Spleen (tissue), 11 donors: ENCODE data around the gene DCTN3. TPM values are rescaled to one million over a fixed set of nuclear protein-coding genes. Genes with fewer than 3 reads are reported as not detected.

Experiments
- DNase-seq: peaks from one replicate; pipeline ENCODE4 v3.0.0-alpha.2; 2020
- H3K27ac ChIP-seq, 8 donors: fragments of 200-600 bp; sonication (generic) in 7 of 8; 1 replicate in 4 of 8; 2 replicates in 4 of 8; pipeline versions ENCODE4 v1.5.0 to v1.8.0; 2016 to 2021; ENCODE audit warnings: inconsistent platforms in 4 of 8, mild to moderate bottlenecking in 4 of 8, moderate library complexity in 1 of 8
- H3K27me3 ChIP-seq, 7 donors: fragments of 200-600 bp; sonication (generic) in 6 of 7; replicated peaks in 1 of 7; 1 replicate in 4 of 7; 2 replicates in 3 of 7; pipeline versions ENCODE4 v1.5.0 to v1.8.0; 2016 to 2021; ENCODE audit warnings: inconsistent platforms in 3 of 7, mild to moderate bottlenecking in 1 of 7
- H3K36me3 ChIP-seq, 6 donors: fragments of 200-600 bp; sonication (generic) in 5 of 6; 1 replicate in 4 of 6; 2 replicates in 2 of 6; pipeline versions ENCODE4 v1.5.0 to v1.8.0; 2016 to 2021; ENCODE audit warnings: inconsistent platforms in 2 of 6
- H3K4me1 ChIP-seq, 6 donors: fragments of 200-600 bp; sonication (generic) in 5 of 6; 1 replicate in 3 of 6; 2 replicates in 3 of 6; pipeline versions ENCODE4 v1.5.0 to v1.8.0; 2016 to 2021; ENCODE audit warnings: inconsistent platforms in 3 of 6
- H3K4me3 ChIP-seq, 8 donors: fragments of 200-600 bp; sonication (generic) in 7 of 8; 1 replicate in 4 of 8; 2 replicates in 4 of 8; pipeline versions ENCODE4 v1.5.0 to v1.8.0; 2016 to 2021; ENCODE audit warnings: inconsistent platforms in 4 of 8, mild to moderate bottlenecking in 4 of 8, moderate library complexity in 2 of 8
- H3K9me3 ChIP-seq, 8 donors: fragments of 200-600 bp; sonication (generic) in 7 of 8; 1 replicate in 4 of 8; 2 replicates in 4 of 8; pipeline versions ENCODE4 v1.5.0 to v1.8.0; 2016 to 2021; ENCODE audit warnings: inconsistent platforms in 4 of 8
- POLR2A ChIP-seq, 3 donors: fragments of 450-650 bp; IDR thresholded peaks; one replicate each; pipeline ENCODE4 v1.5.1; 2017; ENCODE audit warnings: antibody characterized with exemption in 3 of 3, mild to moderate bottlenecking in 1 of 3
- POLR2AphosphoS5 ChIP-seq, 3 donors: sonication (generic); formaldehyde crosslinking; IDR thresholded peaks; one replicate each; pipeline ENCODE4 v1.5.1; 2017; ENCODE audit warnings: antibody characterized with exemption in 3 of 3
- WGBS, 5 donors: extraction: QIAGEN DNeasy Blood & Tissue Kit in 3 of 5; methylation state at CpG; one replicate each; pipeline versions ENCODE4 v1.1.5 to v1.1.7; 2013 to 2018; 5-methylcytosine and 5-hydroxymethylcytosine counted together
- intact Hi-C: fragments of 100-400 bp; cut with DNase I; formaldehyde crosslinking; loops from one replicate; pipeline ENCODE4 v1.15.0; 2023; ENCODE audit warnings: low total_unique reads
- polyA plus RNA-seq, 3 donors: library from polyadenylated mRNA; stranded (reverse); fragments of 200-250 nt; gene quantifications; one replicate each; pipeline ENCODE4 v1.2.1, GENCODE V29; 2013
- total RNA-seq, 7 donors: library from RNA; depleted of rRNA in 3 of 7; stranded (reverse); fragments of >200 nt in 3 of 7; fragmentation: NEBNext Ultra II Directional in 4 of 7; extraction: Animal tissue kit (Norgen Biotek cat#: 25700) in 4 of 7; gene quantifications; one replicate each; pipeline versions ENCODE4 v1.1.0 to v1.2.1, GENCODE V29; 2016 to 2021
- TF ChIP-seq, protein P1 (sequence below), 11 experiments: fragments of 200-600 bp in 7 of 11; fragments of 450-650 bp in 4 of 11; sonication (generic) in 4 of 11; IDR thresholded peaks in 8 of 11; conservative IDR thresholded peaks in 3 of 11; 1 replicate in 7 of 11; 2 replicates in 4 of 11; pipeline versions ENCODE4 v1.4.0 to v1.8.0; 2016 to 2021; ENCODE audit warnings: antibody characterized with exemption in 11 of 11, inconsistent platforms in 4 of 11, mild to moderate bottlenecking in 1 of 11
- donor health status: healthy with polysubstance abuse.
- donor health status: DM: no; HTN: no; CAD: no; lungs with moderate emphysema.
- donor health status: DM: no; HTN: no; CAD: no.
- donor health status: Bipolar disorder and iron deficiency.
- donor health status: healthy.
- donor health status: DM: no; HTN: no; CAD: no.
- donor health status: DM: yes; HTN: yes; CAD: no.

Gene DCTN3
- total and polyA plus RNA-seq, 10 donors, result 43.8 to 79.8 (median 56.7) TPM

DNA sequence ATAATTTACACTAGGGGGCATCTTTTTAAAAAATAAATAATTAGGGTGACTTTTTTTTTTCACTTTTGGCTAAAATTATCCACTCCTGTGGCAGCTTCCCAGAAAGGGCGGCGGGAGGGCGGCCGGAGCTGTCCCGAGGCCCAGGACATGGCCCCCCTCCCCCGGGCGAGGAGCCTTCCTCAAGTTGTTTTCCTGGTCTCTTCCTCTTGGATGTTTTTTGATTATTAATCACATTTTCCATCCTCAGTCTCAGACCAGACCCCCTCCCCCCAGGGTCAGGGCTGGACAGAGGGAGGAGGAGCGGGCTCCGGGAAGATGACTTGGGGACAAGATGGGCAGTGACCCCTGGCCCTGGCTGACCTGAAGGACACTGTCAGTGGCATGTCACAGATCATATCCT lies 26.1 kb downstream of the DCTN3 start:
- Histone ChIP-seq H3K9me3 (no peaks in the 10 kb centered on the region), H3K27me3 (peaks cover 0 to 60% (median 47%) of the 10 kb centered on the region in 7 donors), H3K27ac (peak overlapping the region in 5 of 8 donors; percentile 56 to 69 (median 60)), H3K4me1 (peaks cover 22 to 55% (median 37%) of the 10 kb centered on the region in 6 donors), H3K36me3 (no peaks in the 10 kb centered on the region), H3K4me3 (no peak overlapping the region)
- TF ChIP-seq POLR2A (IDR thresholded peaks at IDR 0.05) (no peak), POLR2AphosphoS5 (IDR thresholded peaks at IDR 0.05) (peak in 1 of 3 donors; percentile 62)
- TF ChIP-seq, protein P1, sequence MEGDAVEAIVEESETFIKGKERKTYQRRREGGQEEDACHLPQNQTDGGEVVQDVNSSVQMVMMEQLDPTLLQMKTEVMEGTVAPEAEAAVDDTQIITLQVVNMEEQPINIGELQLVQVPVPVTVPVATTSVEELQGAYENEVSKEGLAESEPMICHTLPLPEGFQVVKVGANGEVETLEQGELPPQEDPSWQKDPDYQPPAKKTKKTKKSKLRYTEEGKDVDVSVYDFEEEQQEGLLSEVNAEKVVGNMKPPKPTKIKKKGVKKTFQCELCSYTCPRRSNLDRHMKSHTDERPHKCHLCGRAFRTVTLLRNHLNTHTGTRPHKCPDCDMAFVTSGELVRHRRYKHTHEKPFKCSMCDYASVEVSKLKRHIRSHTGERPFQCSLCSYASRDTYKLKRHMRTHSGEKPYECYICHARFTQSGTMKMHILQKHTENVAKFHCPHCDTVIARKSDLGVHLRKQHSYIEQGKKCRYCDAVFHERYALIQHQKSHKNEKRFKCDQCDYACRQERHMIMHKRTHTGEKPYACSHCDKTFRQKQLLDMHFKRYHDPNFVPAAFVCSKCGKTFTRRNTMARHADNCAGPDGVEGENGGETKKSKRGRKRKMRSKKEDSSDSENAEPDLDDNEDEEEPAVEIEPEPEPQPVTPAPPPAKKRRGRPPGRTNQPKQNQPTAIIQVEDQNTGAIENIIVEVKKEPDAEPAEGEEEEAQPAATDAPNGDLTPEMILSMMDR (IDR thresholded peaks at IDR 0.05 in 8 of 11, conservative IDR thresholded peaks at IDR 0.05 in 3 of 11), result no peak
- WGBS, 5 donors, result 54 to 74% (median 69%) methylated on average over 9 of the region's 9 CpGs
- intact Hi-C loops, result loop anchor here (5.0 to 10.0 kb wide), 3 partner anchors 47 to 262 kb away; no protein-coding TSS in a partner anchor
- no peak for DNase-seq

GRCh38 chr9:34592895-34593601 lies 27.2 kb downstream of the DCTN3 start:
- H3K4me3 ChIP-seq, result no peak overlapping the region
- no peak for DNase-seq
- intact Hi-C loops, result loop anchor here (5.0 to 10.0 kb wide), 3 partner anchors 46 to 261 kb away; no protein-coding TSS in a partner anchor
- WGBS, 5 donors, result 6 to 11% (median 9%) methylated on average over 24 to 26 of the region's 26 CpGs
- no peaks in the 10 kb centered on the region for H3K36me3 ChIP-seq
- H3K27me3 ChIP-seq, result peaks cover 0 to 71% (median 56%) of the 10 kb centered on the region in 7 donors
- peak overlapping the region in 6 of 8 donors; percentile 36 to 69 (median 58) for H3K27ac ChIP-seq
- peaks cover 22 to 60% (median 43%) of the 10 kb centered on the region in 6 donors for H3K4me1 ChIP-seq
- TF ChIP-seq, protein P1 (IDR thresholded peaks at IDR 0.05 in 8 of 11, conservative IDR thresholded peaks at IDR 0.05 in 3 of 11), result peak in 1 of 11 experiments; percentile 3
- no peak for TF ChIP-seq POLR2A (IDR thresholded peaks at IDR 0.05)
- TF ChIP-seq POLR2AphosphoS5 (IDR thresholded peaks at IDR 0.05), result peak; percentile 7 to 74 (median 57)
- H3K9me3 ChIP-seq, result no peaks in the 10 kb centered on the region

- Histone ChIP-seq H3K36me3 (no peaks in the 10 kb centered on the region), H3K27me3 (peaks cover 0 to 80% (median 63%) of the 10 kb centered on the region in 7 donors), H3K9me3 (no peaks in the 10 kb centered on the region), H3K4me1 (peaks cover 22 to 60% (median 43%) of the 10 kb centered on the region in 6 donors), H3K4me3 (peak overlapping the region in 6 of 8 donors; percentile 44 to 72 (median 50)), H3K27ac (peak overlapping the region in 3 of 8 donors; percentile 55 to 72 (median 69))
- TF ChIP-seq POLR2A (IDR thresholded peaks at IDR 0.05), result no peak
- TF ChIP-seq, protein P1 (IDR thresholded peaks at IDR 0.05 in 8 of 11, conservative IDR thresholded peaks at IDR 0.05 in 3 of 11), result peak in 7 of 11 experiments; percentile 6 to 68 (median 30)
- no peak for DNase-seq
- 16 to 25% (median 21%) methylated on average over 12 to 16 of the region's 16 CpGs for WGBS, 5 donors
- intact Hi-C loops, result loop anchor here (5.0 to 10.0 kb wide), 3 partner anchors 45 to 260 kb away; no protein-coding TSS in a partner anchor
Measured at GRCh38 chr9:34591917-34592866, 28.1 kb downstream of the DCTN3 start.
